SK-N-SH (cell line): ENCODE results near the gene KSR2. TPM values are rescaled to one million over a fixed set of nuclear protein-coding genes. Genes with fewer than 3 reads are reported as not detected.

Experiments used
- CTCF ChIA-PET: fragments of 300-600, 350-600 bp; formaldehyde crosslinking; extraction: SDS; loops from one replicate; lab custom pipeline; 2021; lab: Yijun Ruan, JAX
- POLR2A ChIA-PET: fragments of 350-600 bp; sonication (Branson Sonifier 250); formaldehyde crosslinking; extraction: SDS; loops from one replicate; lab custom pipeline; 2020; ENCODE audit warnings: antibody characterized with exemption, inconsistent platforms; lab: Yijun Ruan, JAX
- DNase-seq: peaks from one replicate; pipeline ENCODE4 v3.0.0; 2012
- H2AFZ ChIP-seq: fragments of 200-600 bp; sonication (generic); 2 replicates; pipeline ENCODE4 v1.8.1; 2016; ENCODE audit warnings: antibody characterized with exemption, mild to moderate bottlenecking, low read depth
- H3F3A ChIP-seq: fragments of 200-600 bp; sonication (generic); replicated peaks from 2 replicates; pipeline ENCODE3; 2016; ENCODE audit warnings: antibody characterized with exemption, mild to moderate bottlenecking; ENCODE audit not compliant: insufficient read depth
- H3K27ac ChIP-seq, 2 experiments: fragments of 200-500 bp in 1 of 2; fragments of 200-600 bp in 1 of 2; sonication (Bioruptor generic) in 1 of 2; sonication (generic), shearing (Covaris generic) in 1 of 2; 2 replicates each; pipeline versions ENCODE4 v1.5.1 to v1.6.1; 2014 to 2016; ENCODE audit warnings: low read depth in 2 of 2, inconsistent platforms in 1 of 2, low read length in 1 of 2, mild to moderate bottlenecking in 1 of 2, mixed read lengths in 1 of 2
- H3K27me3 ChIP-seq: fragments of 200-600 bp; sonication (generic), shearing (Covaris generic); 2 replicates; pipeline ENCODE4 v1.6.1; 2016; ENCODE audit warnings: mixed run types; ENCODE audit not compliant: insufficient read depth
- H3K36me3 ChIP-seq, 2 experiments: fragments of 200-500 bp in 1 of 2; fragments of 200-600 bp in 1 of 2; sonication (Bioruptor generic) in 1 of 2; sonication (generic) in 1 of 2; replicated peaks in 1 of 2; 2 replicates each; pipeline versions ENCODE3 to v1.5.1; 2014 to 2016; ENCODE audit warnings: low read length in 1 of 2, mild to moderate bottlenecking in 1 of 2; ENCODE audit not compliant: insufficient read depth in 2 of 2, control insufficient read depth in 1 of 2
- H3K4me1 ChIP-seq, 2 experiments: fragments of 200-500 bp in 1 of 2; fragments of 200-600 bp in 1 of 2; sonication (Bioruptor generic) in 1 of 2; sonication (generic), shearing (Covaris generic) in 1 of 2; 2 replicates each; pipeline versions ENCODE4 v1.5.1 to v1.6.1; 2014 to 2016; ENCODE audit warnings: low read depth in 1 of 2, low read length in 1 of 2, mixed run types in 1 of 2; ENCODE audit not compliant: insufficient read depth in 2 of 2, control insufficient read depth in 1 of 2
- H3K4me2 ChIP-seq: fragments of 200-600 bp; sonication (generic), shearing (Covaris generic); 2 replicates; pipeline ENCODE4 v1.6.1; 2017; ENCODE audit warnings: mixed run types
- H3K4me3 ChIP-seq, 2 experiments: fragments of 200-500 bp in 1 of 2; fragments of 200-600 bp in 1 of 2; sonication (Bioruptor generic) in 1 of 2; sonication (generic), shearing (Covaris generic) in 1 of 2; 2 replicates each; pipeline versions ENCODE4 v1.5.1 to v1.8.1; 2014 to 2016; ENCODE audit warnings: low read depth in 2 of 2, inconsistent platforms in 1 of 2, low read length in 1 of 2, mild to moderate bottlenecking in 1 of 2, mixed read lengths in 1 of 2, moderate library complexity in 1 of 2
- H3K79me2 ChIP-seq: fragments of 200-600 bp; sonication (generic); 2 replicates; pipeline ENCODE4 v1.8.1; 2017; ENCODE audit warnings: mild to moderate bottlenecking; ENCODE audit not compliant: insufficient read depth
- H3K9ac ChIP-seq: fragments of 200-600 bp; sonication (generic); 2 replicates; pipeline ENCODE4 v1.6.1; 2017; ENCODE audit warnings: mixed run types
- H3K9me2 ChIP-seq: fragments of 200-600 bp; sonication (generic); 2 replicates; pipeline ENCODE4 v1.6.1; 2017; ENCODE audit warnings: mixed run types
- H3K9me3 ChIP-seq: fragments of 200-600 bp; sonication (generic); 2 replicates; pipeline ENCODE4 v1.6.1; 2017; ENCODE audit warnings: mixed run types, mild to moderate bottlenecking, moderate library complexity
- H4K20me1 ChIP-seq: fragments of 200-600 bp; sonication (generic); 2 replicates; pipeline ENCODE4 v1.6.1; 2017; ENCODE audit warnings: mild to moderate bottlenecking, mixed run types; ENCODE audit not compliant: insufficient read depth
- CHD2 ChIP-seq: fragments of 150-350 bp; IDR thresholded peaks from 2 replicates; pipeline ENCODE4 v1.6.1; 2018; ENCODE audit warnings: low read length; ENCODE audit not compliant: partially characterized antibody
- ELF1 ChIP-seq: IDR thresholded peaks from 2 replicates; pipeline ENCODE4 v1.4.0; 2012
- EZH2phosphoT487 ChIP-seq: fragments of 200-600 bp; sonication (generic); IDR thresholded peaks from 2 replicates; pipeline ENCODE4 v1.6.1; 2017; ENCODE audit warnings: low read depth, mixed run types, mild to moderate bottlenecking, antibody characterized with exemption, moderate library complexity, borderline replicate concordance
- FOSL2 ChIP-seq: IDR thresholded peaks from 2 replicates; pipeline ENCODE4 v1.4.0; 2012; ENCODE audit warnings: low read depth, mild to moderate bottlenecking, moderate library complexity, borderline replicate concordance
- FOXJ3 ChIP-seq: sonication (generic); formaldehyde crosslinking; IDR thresholded peaks from 2 replicates; pipeline ENCODE4 v1.5.1; 2020; ENCODE audit warnings: mild to moderate bottlenecking, missing genetic modification reagents
- FOXM1 ChIP-seq: IDR thresholded peaks from 2 replicates; pipeline ENCODE4 v1.4.0; 2012; ENCODE audit warnings: low read depth, mild to moderate bottlenecking
- MAX ChIP-seq: IDR thresholded peaks from 2 replicates; pipeline ENCODE4 v1.4.0; 2012; ENCODE audit warnings: low read depth
- MEF2A ChIP-seq: IDR thresholded peaks from 2 replicates; pipeline ENCODE4 v1.4.0; 2012; ENCODE audit warnings: low read depth, borderline replicate concordance
- MXI1 ChIP-seq: IDR thresholded peaks from 2 replicates; pipeline ENCODE4 v1.6.1; 2012; ENCODE audit warnings: mild to moderate bottlenecking, low read depth, low read length, improper control_type of control experiment
- NFIC ChIP-seq: IDR thresholded peaks from 2 replicates; pipeline ENCODE4 v1.4.0; 2012; ENCODE audit warnings: borderline replicate concordance
- NRF1 ChIP-seq: IDR thresholded peaks from 2 replicates; pipeline ENCODE4 v1.6.1; 2012; ENCODE audit warnings: low read depth, mild to moderate bottlenecking, low read length
- RAD21 ChIP-seq: IDR thresholded peaks from 2 replicates; pipeline ENCODE4 v1.6.1; 2012; ENCODE audit warnings: mild to moderate bottlenecking, low read length
- RCOR1 ChIP-seq: fragments of 150-350 bp; IDR thresholded peaks from 2 replicates; pipeline ENCODE4 v1.6.1; 2017; ENCODE audit warnings: antibody characterized with exemption, low read length
- RXRA ChIP-seq: IDR thresholded peaks from 2 replicates; pipeline ENCODE4 v1.4.0; 2012; ENCODE audit warnings: low read depth, mild to moderate bottlenecking, borderline replicate concordance
- SIN3A ChIP-seq: IDR thresholded peaks from 2 replicates; pipeline ENCODE4 v1.6.1; 2012; ENCODE audit warnings: low read depth, mild to moderate bottlenecking, low read length, moderate library complexity, borderline replicate concordance
- TAF1 ChIP-seq: IDR thresholded peaks from 2 replicates; pipeline ENCODE4 v1.6.1; 2012; ENCODE audit warnings: low read depth, mild to moderate bottlenecking, low read length, moderate library complexity, borderline replicate concordance
- TCF12 ChIP-seq: IDR thresholded peaks from 2 replicates; pipeline ENCODE4 v1.4.0; 2012
- USF1 ChIP-seq: IDR thresholded peaks from 2 replicates; pipeline ENCODE4 v1.4.0; 2012; ENCODE audit warnings: low read depth, borderline replicate concordance
- ZBTB33 ChIP-seq: IDR thresholded peaks from 2 replicates; pipeline ENCODE4 v1.4.0; 2012; ENCODE audit warnings: low read depth, borderline replicate concordance
- WGBS: methylation state at CpG from one replicate; pipeline ENCODE4 v1.1.6; 2017; ENCODE audit warnings: low lambda C conversion rate; 5-methylcytosine and 5-hydroxymethylcytosine counted together
- polyA plus RNA-seq, 3 experiments: library from polyadenylated mRNA; depleted of rRNA; stranded (reverse); fragments of >200 nt; gene quantifications; 2 replicates each; pipeline ENCODE4 v1.2.3, GENCODE V29; 2012

The KSR2 gene
- polyA plus RNA-seq, 1 of the 3 experiments (the other 2 are of a cell fraction), result 0.12 TPM

- Histone ChIP-seq H3K27ac (no peak overlapping the region), H3K36me3 (no peaks in the 10 kb centered on the region), H3K9ac (no peak overlapping the region), H2AFZ (no peak overlapping the region), H3K4me2 (no peak overlapping the region), H3K9me3 (no peaks in the 10 kb centered on the region), H3K79me2 (no peaks in the 10 kb centered on the region), H3K4me3 (no peak overlapping the region), H3K9me2 (no peaks in the 10 kb centered on the region), H4K20me1 (no peaks in the 10 kb centered on the region), H3K4me1 (peaks cover 0 to 45% of the 10 kb centered on the region in 2 experiments; a peak in 2 of 4 replicates), H3K27me3 (no peaks in the 10 kb centered on the region), H3F3A (no peaks in the 10 kb centered on the region)
- TF ChIP-seq RAD21, result no peak
- no peak for TF ChIP-seq EZH2phosphoT487
- no peak for TF ChIP-seq FOXM1
- TF ChIP-seq FOXJ3 (CRISPR knock-in tag), result no peak
- no peak for TF ChIP-seq NFIC
- TF ChIP-seq ZBTB33, result no peak
- TF ChIP-seq NRF1, result no peak
- no peak for TF ChIP-seq CHD2
- TF ChIP-seq RCOR1, result no peak
- no peak for TF ChIP-seq MEF2A
- no peak for TF ChIP-seq RXRA
- TF ChIP-seq MAX, result no peak
- TF ChIP-seq ELF1, result no peak
- TF ChIP-seq MXI1, result no peak
- TF ChIP-seq USF1, result no peak
- TF ChIP-seq FOSL2, result no peak
- TF ChIP-seq SIN3A, result no peak
- no peak for TF ChIP-seq TAF1
- no peak for TF ChIP-seq TCF12
- WGBS, result 52% methylated on average over 5 of the region's 7 CpGs
- POLR2A ChIA-PET, result no interaction called here
- CTCF ChIA-PET, result no interaction called here
- no peak for DNase-seq
Observed at GRCh38 chr12:117497407-117497806, 471.4 kb downstream of the KSR2 start.
